ENCODE data around the gene PCBP4.

PCBP4 gene

DNA sequence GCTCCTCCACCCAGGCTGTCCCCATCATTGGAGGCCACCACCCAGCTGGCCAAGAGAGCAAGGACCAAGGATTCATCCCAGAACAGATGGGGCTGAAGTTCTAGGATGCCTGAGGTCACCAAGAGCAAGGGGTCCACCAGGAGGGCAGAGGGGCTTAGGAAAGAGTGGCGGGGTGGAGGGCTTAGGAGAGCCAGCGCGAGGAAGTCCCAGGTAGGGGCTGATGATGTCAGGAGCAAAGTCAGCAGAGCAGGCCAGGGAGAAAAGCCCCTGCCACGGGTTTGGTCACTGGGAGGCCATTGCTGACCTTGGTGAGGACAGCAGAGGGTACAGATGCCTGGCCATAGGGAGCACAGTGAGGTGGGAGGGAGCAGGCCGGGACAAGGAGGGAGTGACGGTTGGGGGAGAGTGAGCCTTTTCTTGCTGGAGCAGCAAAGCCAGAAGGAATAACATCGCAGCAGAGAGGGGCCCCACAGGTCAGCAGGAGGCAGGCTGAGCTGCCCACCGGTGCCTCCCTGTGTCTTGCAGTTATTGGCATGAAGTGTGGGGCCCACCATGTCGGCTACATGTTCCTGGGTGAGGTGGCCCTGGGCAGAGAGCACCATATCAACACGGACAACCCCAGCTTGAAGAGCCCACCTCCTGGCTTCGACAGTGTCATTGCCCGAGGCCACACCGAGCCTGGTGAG, 19.9 kb downstream of the PCBP4 start:
- TF ChIP-seq, protein P1, sequence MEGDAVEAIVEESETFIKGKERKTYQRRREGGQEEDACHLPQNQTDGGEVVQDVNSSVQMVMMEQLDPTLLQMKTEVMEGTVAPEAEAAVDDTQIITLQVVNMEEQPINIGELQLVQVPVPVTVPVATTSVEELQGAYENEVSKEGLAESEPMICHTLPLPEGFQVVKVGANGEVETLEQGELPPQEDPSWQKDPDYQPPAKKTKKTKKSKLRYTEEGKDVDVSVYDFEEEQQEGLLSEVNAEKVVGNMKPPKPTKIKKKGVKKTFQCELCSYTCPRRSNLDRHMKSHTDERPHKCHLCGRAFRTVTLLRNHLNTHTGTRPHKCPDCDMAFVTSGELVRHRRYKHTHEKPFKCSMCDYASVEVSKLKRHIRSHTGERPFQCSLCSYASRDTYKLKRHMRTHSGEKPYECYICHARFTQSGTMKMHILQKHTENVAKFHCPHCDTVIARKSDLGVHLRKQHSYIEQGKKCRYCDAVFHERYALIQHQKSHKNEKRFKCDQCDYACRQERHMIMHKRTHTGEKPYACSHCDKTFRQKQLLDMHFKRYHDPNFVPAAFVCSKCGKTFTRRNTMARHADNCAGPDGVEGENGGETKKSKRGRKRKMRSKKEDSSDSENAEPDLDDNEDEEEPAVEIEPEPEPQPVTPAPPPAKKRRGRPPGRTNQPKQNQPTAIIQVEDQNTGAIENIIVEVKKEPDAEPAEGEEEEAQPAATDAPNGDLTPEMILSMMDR (IDR thresholded peaks at IDR 0.05; ENCODE audit: low read length, missing control alignments), result no peak
- no peak overlapping the region for H3K4me3 ChIP-seq (replicated peaks; ENCODE audit: low read depth, low read length)
- DNase-seq (ENCODE audit: low read depth), result no peak

DNA sequence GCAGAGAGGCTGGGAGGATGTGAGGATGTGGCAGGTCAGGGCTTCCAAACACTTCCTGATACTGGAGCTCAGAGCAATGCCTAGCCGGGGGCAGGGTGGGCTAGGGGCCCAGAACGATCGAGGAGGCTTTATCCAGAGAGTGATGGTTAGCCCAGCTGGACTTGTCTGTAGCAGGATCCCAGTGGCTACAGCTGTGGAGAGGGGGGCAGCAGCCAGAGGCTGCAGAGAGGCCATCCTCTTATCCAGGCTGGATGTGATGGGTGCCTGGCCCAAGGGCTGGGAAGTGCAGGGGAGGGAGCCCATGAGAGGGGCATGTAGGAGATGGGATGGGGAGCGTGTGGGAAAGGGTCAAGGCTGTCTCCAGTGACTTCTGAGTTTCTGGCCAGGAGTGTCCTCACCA, 20.5 kb downstream of the PCBP4 start:
- no peak for DNase-seq (ENCODE audit: low read depth)
- H3K4me3 ChIP-seq (replicated peaks; ENCODE audit: low read depth, low read length), result no peak overlapping the region
- TF ChIP-seq, protein P1 (IDR thresholded peaks at IDR 0.05; ENCODE audit: low read length, missing control alignments), result no peak

DNA sequence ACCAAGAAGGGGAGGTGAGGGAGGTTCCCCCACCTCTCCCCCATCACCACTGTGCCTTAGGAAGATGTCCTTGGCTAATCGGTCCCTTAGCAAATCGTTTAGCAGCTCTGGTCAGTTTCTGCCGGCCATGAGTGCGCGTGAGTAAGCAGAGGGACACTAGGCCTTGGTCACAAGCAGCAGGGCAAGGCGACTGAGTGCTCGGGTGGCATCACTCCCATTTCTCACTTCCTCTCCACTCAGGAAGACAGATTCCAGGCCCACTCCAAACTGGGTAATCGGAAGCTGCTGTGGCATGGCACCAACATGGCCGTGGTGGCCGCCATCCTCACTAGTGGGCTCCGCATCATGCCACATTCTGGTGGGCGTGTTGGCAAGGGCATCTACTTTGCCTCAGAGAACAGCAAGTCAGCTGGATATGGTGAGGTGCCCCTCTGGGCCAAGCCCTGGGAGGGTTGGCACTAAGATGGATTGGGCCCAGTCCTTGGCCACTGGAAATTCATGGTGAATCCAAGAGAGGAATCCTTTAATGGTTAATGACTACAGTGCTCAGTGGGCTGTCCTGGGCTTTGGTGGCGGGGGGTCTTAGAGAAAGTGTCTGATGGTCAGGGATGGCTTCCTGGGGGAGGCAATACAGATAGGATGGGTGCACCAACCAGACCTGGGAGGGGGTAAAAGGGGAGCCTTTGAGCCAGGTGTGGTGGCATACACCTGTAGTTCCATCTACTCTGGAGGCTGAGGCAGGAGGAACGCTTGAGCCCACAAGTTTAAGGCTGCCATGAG, 21.1 kb downstream of the PCBP4 start:
- TF ChIP-seq, protein P1 (IDR thresholded peaks at IDR 0.05; ENCODE audit: low read length, missing control alignments), result no peak
- H3K4me3 ChIP-seq (replicated peaks; ENCODE audit: low read depth, low read length), result no peak overlapping the region
- no peak for DNase-seq (ENCODE audit: low read depth)

DNA sequence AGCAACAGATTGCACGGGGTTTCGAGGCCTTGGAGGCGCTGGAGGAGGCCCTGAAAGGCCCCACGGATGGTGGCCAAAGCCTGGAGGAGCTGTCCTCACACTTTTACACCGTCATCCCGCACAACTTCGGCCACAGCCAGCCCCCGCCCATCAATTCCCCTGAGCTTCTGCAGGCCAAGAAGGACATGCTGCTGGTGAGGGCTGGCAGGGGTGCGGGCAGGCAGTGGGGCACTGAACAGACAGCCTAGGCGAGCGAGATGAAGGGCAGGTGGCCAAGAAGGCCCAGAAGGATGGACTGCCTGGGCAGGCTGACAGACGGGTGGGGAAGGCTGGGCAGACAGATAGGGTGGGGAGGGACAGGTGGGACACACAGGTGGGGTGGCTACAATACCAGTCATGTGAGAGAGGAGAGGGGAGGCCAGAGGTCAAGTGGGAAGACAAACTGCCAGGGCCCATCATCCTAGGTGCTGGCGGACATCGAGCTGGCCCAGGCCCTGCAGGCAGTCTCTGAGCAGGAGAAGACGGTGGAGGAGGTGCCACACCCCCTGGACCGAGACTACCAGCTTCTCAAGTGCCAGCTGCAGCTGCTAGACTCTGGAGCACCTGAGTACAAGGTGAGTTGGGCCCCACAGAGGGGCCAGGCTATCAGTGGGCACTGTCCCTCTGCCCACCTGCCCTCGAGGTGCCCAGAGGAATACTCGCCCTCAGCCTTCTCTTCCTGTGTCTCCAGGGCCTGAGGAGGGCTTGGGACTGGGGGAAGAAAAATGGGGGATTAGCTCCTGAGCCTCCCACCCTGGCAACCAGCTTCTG, 22.0 kb downstream of the PCBP4 start:
- DNase-seq (ENCODE audit: low read depth), result no peak
- TF ChIP-seq, protein P1 (IDR thresholded peaks at IDR 0.05; ENCODE audit: low read length, missing control alignments), result no peak

DNA sequence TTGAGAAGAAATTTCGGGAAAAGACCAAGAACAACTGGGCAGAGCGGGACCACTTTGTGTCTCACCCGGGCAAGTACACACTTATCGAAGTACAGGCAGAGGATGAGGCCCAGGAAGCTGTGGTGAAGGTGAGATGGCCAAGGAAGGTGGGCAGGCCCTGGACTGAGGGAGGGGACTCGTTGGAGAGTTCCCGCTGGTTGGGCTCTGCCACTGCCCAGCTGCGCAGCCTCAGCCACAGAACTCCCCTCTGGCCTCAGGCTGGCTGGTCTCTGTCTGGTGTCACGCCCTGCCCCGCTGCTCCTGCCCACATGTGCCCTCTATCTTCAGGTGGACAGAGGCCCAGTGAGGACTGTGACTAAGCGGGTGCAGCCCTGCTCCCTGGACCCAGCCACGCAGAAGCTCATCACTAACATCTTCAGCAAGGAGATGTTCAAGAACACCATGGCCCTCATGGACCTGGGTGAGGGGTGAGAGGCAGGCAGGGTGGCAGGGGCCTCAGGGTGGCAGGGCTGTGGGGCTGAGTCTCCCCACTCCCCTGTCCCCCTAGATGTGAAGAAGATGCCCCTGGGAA, 22.7 kb downstream of the PCBP4 start:
- no peak overlapping the region for H3K4me3 ChIP-seq (replicated peaks; ENCODE audit: low read depth, low read length)
- TF ChIP-seq, protein P1 (IDR thresholded peaks at IDR 0.05; ENCODE audit: low read length, missing control alignments), result no peak
- DNase-seq (ENCODE audit: low read depth), result no peak

More for the DNA sequence above, 22.0 kb downstream of the PCBP4 start:
- H3K4me3 ChIP-seq (replicated peaks; ENCODE audit: low read depth, low read length), result no peak overlapping the region

DNA sequence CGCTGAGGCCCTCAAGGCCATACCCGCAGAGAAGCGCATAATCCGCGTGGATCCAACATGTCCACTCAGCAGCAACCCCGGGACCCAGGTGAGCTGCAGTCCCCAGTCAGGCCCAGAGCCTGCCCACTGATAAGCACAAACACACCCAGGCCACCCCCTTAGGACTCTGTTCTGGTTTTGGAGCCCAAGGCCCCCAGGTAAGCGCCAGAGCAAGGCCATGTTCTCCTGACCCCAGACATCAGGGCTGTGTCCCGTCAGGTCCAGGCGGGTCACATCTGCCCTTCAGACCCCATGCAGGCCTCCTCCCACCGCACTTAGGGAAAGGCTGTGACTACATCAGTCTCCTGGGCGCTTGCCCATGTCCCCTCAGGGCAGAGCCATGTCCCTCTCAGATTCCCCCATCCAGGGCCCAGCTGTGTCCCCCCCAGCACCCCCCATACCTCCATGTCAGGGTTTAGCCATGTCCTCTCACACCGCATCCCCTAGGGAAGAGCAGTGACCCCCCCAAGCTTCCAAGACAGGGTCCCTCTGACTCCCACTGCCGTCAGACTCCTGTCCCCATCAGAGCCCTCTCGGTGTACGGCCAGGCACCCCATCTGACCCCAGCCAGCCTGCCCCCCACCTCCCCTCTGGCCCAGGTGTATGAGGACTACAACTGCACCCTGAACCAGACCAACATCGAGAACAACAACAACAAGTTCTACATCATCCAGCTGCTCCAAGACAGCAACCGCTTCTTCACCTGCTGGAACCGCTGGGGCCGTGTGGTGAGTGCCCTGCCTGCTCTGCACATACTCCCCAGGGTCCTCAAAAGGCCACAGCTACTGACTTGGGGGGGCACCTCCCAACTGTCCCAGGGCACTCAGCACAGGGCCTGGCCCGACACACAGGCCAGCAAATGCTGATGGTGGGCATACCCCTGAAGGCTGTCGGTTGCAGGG, 23.5 kb downstream of the PCBP4 start:
- TF ChIP-seq, protein P1 (IDR thresholded peaks at IDR 0.05; ENCODE audit: low read length, missing control alignments), result no peak
- no peak overlapping the region for H3K4me3 ChIP-seq (replicated peaks; ENCODE audit: low read depth, low read length)
- DNase-seq (ENCODE audit: low read depth), result no peak
